Stimulated activated CD4-positive, alpha-beta T cell treated with anti-CD3 and anti-CD28 coated beads, Interleukin-4, amount 100 ng/mL, for 24 hours (primary cell): ENCODE measurements around the gene C1QL1.

Experiments used
- DNase-seq: peaks from one replicate; pipeline ENCODE4 v3.0.0-alpha.2; 2020

Gene C1QL1

GRCh38 chr17:44988044-44988942, 20.2 kb upstream of the C1QL1 start:
- no peak for DNase-seq

GRCh38 chr17:44983563-44983962, 15.5 kb upstream of the C1QL1 start:
- DNase-seq: no peak

GRCh38 chr17:44982113-44982702, 14.1 kb upstream of the C1QL1 start:
- no peak for DNase-seq

GRCh38 chr17:44981221-44981968, 13.3 kb upstream of the C1QL1 start:
- DNase-seq: no peak

GRCh38 chr17:44979426-44979995, 11.4 kb upstream of the C1QL1 start:
- DNase-seq: no peak

GRCh38 chr17:44978807-44979206, 10.7 kb upstream of the C1QL1 start:
- no peak for DNase-seq

- no peak for DNase-seq
These were observed 9.9 kb upstream of the C1QL1 start for GRCh38 chr17:44977814-44978550.

GRCh38 chr17:44977065-44977464, 9.0 kb upstream of the C1QL1 start:
- DNase-seq: no peak

- no peak for DNase-seq
These were observed 8.1 kb upstream of the C1QL1 start for GRCh38 chr17:44976206-44976605.

GRCh38 chr17:44972953-44973352, 4.8 kb upstream of the C1QL1 start:
- DNase-seq: no peak

- peak; percentile 78 for DNase-seq
These were observed 3.8 kb upstream of the C1QL1 start for GRCh38 chr17:44971776-44972483.

- DNase-seq: no peak
These were observed 2.1 kb upstream of the C1QL1 start for GRCh38 chr17:44970136-44970741.

- DNase-seq: no peak
These were observed 1.2 kb upstream of the C1QL1 start for GRCh38 chr17:44969144-44969780.

- DNase-seq: no peak
These were observed 237 bp downstream of the C1QL1 start for GRCh38 chr17:44967907-44968224.

GRCh38 chr17:44967026-44967906, 837 bp downstream of the C1QL1 start:
- DNase-seq: no peak

- DNase-seq: no peak
These were observed 1.6 kb downstream of the C1QL1 start for GRCh38 chr17:44966348-44967025.

GRCh38 chr17:44965481-44966234, 2.4 kb downstream of the C1QL1 start:
- DNase-seq: no peak

GRCh38 chr17:44961921-44962350, 6.2 kb downstream of the C1QL1 start:
- no peak for DNase-seq

- DNase-seq: no peak
These were observed 7.4 kb downstream of the C1QL1 start for GRCh38 chr17:44960691-44961090.
